GM19467 (cell line): ENCODE measurements around the gene COG2.

Experiments
- ATAC-seq: cut with Tn5 transposase; IDR thresholded peaks from one replicate; pipeline ENCODE4 v1.9.1; 2021; ENCODE audit warnings: mild to moderate bottlenecking, moderate library complexity; ENCODE audit not compliant: unreplicated experiment

Gene COG2

GRCh38 chr1:230668227-230668626 is 25.9 kb downstream of the COG2 start:
- ATAC-seq = no peak

DNA sequence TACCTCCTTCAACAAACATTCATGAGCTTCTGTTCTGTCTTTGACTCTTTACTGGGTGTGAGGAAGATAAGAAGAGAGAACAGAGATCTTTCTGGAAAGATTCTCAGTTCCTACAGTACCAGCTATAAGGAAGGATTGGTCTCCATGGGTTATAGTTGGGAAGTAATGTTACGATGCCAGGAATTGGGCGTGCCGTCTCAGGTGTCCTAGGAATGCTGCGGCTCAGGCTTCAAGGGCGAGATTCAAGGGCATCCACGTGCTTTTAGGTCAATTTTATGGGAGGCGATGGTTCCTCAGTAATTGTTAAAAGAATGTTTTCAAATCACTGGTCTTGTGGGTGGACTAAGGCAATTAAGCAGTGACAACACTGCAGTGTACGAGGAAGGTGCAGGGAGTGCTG is 27.3 kb downstream of the COG2 start:
- no peak for ATAC-seq

DNA sequence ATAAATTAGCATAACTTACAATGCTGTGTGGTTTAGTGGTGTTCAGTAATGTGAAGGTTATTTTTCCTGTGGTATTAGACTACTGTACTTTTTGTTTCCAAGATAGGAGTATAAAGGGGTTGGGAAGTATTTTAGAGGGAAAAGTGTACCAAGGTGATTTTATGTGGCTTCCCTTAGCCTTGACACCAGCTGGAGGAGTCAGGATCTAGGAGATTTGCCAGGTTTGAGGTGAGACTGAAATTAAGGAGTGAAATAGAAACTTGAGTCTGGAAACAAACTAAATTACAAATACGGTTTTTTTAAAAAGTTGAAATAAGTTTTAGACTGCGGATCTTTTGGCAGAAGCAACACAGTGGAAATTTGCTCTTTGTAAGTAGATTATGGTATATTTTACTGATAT is 32.3 kb downstream of the COG2 start:
- ATAC-seq = no peak

GRCh38 chr1:230677200-230677599 is 34.9 kb downstream of the COG2 start:
- ATAC-seq = no peak

GRCh38 chr1:230679192-230679591 is 36.9 kb downstream of the COG2 start:
- no peak for ATAC-seq

DNA sequence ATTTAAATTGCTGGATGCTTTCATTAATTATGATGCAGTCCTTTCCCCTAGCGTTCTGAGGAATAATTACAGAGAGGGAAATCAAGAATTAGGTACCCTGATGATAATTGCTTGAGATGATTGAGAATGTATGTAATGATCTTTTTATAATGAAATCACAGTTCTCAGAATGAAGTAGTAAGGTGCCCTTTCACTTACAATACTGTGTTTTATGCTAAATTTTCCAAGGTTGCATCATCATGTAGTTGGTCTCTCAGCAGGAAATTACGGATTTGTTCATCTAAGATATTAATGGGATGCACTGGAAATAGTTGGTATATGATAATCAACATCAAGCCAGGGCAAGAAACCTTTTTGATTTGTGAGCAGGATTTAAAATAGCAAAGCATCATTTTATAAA is 37.5 kb downstream of the COG2 start:
- ATAC-seq = no peak

- no peak for ATAC-seq
These were observed 38.2 kb downstream of the COG2 start for GRCh38 chr1:230680300-230681025.

- ATAC-seq = no peak
These were observed 39.3 kb downstream of the COG2 start for GRCh38 chr1:230681599-230681998.

DNA sequence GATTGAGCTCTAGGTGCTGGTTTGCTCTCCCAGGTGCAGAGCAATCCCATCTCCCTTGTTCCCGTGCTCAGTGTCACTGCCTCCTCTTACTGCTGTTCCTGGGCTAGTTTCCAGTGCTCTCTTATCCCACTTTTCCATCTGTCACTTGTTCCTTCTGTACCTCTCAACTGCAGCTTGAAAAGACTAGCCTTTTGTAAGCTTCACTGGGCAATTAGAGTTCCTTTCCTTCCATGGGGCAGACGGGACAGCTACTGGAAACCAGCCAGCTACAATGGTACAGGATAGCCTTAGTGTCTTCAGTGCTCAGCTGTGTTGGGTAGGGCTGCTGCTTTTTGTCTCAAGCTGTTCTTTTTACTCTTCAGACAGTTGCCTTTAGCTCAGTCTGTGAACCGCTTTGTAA is 40.0 kb downstream of the COG2 start:
- no peak for ATAC-seq

DNA sequence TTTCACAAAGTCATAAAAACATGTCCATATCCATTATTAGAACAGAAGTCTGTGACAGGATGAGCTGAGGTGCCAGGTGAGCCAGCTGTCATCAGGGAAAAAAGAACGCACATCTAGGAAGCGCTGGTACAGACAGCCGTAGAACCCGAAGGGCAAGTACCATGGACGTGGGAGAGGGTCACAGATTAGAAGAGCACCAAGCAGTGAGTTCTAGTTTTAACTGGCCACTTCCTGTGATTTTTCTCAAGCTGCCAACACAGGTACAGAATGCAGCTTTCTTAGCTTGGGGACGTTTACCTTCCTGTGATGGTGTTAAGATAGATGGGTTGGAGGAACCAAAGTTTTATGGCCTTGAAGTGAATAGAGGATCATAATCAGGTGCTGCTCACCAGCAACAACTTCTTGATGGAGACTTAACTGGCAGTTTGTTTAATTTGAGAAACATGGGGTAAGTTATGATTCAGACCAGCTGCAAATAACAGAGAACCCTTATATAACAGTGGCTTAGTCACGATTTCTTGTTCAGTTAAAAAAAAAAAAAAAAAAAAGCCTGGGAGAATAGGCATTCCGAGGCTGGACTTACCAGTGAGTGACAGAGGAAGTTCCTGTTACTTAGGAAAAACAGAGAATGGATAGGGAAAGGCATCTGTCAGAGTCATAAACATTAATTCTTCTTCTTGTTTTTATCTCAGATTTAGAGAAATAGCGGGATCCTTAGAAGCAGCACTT is 40.8 kb downstream of the COG2 start:
- no peak for ATAC-seq

GRCh38 chr1:230684146-230684545 is 41.9 kb downstream of the COG2 start:
- no peak for ATAC-seq

DNA sequence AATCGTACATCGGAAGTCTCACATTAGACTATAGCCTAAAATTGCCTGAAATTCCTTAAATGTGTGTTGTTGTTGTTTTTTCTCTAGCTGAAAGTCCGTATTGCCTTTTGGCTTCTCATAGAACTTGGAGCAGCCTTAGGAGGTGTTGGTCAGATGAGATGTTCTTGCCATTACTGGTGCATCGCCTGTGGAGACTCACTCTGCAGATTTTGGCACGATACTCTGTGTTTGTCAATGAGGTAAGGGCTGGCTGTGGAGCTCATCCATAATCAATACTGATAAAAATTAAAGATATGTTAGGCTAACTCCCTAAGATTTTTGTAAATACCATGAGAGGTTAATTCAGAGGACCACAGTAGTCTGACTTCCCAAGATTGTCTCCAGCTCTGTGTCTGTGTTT is 42.7 kb downstream of the COG2 start:
- ATAC-seq = no peak

- ATAC-seq = no peak
These were observed 44.5 kb downstream of the COG2 start for GRCh38 chr1:230686747-230687146.

DNA sequence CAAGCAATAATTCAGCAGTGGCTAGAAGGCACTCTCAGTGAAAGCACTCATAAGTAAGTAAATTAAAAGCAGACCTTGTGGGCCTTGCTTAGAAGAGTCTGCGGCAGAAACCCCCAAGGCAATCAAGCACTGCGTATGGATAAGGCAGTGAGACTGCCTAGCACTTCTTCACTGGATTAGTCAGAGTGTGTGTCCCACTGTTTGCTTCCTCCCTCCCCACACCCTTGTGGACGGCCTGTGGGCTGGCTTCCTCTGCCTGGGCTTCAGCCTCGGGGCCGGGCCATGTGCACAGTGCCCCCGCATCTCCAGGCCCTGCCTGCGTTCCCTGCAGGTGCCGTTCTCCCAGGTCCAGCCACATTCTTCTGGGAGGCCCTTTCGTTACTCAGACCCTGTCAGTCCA is 47.8 kb downstream of the COG2 start:
- ATAC-seq = no peak

- ATAC-seq = no peak
These were observed 49.3 kb downstream of the COG2 start for GRCh38 chr1:230691615-230692014.

GRCh38 chr1:230693221-230693620 is 50.9 kb downstream of the COG2 start:
- ATAC-seq = no peak

DNA sequence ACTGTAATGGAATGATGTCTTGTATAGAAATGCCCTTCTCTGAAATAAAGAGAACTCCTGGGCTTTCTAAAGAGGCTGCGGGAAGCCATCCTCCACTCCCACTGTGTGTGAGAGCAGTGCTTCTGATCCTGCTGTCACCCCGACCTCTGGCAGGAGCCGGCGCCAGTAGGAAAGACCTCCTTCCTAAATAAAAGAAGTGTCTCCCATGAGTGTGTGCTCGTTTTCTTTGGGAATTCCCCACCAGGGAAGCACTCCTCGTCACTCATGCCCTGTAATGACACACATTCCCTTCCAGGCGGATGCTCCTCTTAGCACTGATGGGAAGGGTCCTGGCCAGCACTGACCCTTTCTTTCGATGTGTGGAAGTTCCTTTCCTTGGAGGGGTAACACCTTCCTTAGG is 51.5 kb downstream of the COG2 start:
- no peak for ATAC-seq

- ATAC-seq = no peak
These were observed 52.2 kb downstream of the COG2 start for GRCh38 chr1:230694464-230694863.

GRCh38 chr1:230694991-230695390 is 52.7 kb downstream of the COG2 start:
- no peak for ATAC-seq

DNA sequence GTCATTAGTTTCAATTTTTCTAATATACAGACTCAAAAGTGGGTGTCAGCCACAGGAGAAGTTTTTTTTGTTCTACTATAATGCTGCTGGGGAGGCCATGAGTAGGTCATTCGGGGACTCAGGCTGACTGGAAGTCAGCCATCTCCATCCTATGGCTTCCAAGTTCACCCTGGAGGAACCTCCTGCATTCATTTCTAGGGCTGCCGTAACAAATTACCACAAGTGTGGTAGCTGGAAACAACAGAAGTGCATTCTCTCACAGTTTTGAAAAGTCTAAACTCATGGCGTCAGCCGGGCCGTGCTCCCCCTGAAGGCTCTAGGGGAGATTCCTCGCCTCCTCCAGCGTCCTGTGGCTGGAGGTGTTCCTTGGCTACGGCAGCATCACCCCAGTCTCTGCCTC is 53.9 kb downstream of the COG2 start:
- ATAC-seq = no peak

DNA sequence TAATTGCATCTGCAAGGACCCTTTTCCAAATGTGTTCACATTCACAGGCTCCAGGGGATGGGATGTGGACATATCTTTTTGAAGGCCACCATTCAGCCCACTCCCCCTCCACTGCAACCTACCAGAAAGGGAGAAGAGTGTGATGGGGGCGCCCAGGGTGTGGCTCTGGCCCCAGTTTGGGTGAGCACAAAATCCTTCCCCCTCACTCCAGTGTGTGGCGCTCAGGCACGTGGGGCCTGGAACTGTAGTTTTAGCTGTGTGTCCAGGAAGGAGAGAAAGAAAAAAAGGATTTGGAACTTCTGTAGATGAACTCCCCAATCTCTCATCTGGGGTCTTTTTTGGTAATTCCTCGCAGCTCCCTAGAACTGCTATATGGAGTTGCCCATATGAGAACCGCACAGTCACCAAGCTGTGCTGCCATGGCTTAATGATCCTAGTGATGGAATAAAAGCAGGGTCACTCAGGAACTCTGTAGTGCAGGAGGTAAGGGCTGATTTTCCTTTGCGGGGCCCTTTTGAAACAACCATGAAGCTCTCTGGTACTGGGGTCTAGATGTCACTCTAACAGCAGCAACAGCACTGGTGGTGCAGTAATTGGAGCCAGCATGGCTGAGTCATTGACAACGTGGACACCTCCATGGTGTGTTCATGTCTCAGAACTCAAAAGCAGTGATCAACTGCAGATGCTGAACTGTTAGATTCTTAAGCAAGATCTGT is 54.6 kb downstream of the COG2 start:
- no peak for ATAC-seq

DNA sequence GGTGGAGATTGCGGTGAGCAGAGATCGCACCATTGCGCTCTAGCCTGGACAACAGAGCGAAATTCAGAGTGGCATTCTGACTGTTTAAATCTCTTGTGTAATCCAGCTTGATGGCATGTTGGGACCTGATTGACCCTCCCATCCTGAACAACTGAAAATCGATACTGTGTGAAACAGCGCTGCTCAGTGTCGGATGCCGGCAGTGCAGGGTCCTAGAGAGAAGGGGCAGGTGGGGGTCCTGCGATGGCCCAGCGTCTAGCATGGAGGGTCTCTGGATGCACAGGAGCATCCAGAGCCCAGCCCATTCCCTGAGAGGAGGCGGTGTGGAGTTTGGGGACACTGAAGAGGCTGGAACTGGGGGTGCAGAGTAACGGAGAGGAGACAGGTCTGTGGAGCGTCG is 55.8 kb downstream of the COG2 start:
- no peak for ATAC-seq
